ENCODE measurements around the gene RPS16. TPM values are rescaled to one million over a fixed set of nuclear protein-coding genes. Genes with fewer than 3 reads are reported as not detected.

Gene RPS16
- total and polyA plus RNA-seq, 2 of the 8 experiments (the other 6 are each of a cell fraction or from before 2014, with no cell fraction given), result 2,433 to 7,810 TPM

- Histone ChIP-seq H3K23ac (ENCODE audit: insufficient read length) (no peak overlapping the region), H3K79me2 (ENCODE audit: control insufficient read depth in 1 of 2, insufficient read depth in 2 of 2, low read length in 2 of 2) (peaks cover 6 to 33% of the 10 kb centered on the region in 2 experiments; a peak in 3 of 4 replicates), H3K18ac (ENCODE audit: extremely low read depth, low read length) (no peak overlapping the region), H3K9ac (replicated peaks in 1 of 4; ENCODE audit: extremely low read depth in 1 of 4, low read depth in 3 of 4, low read length in 3 of 4) (peak overlapping the region in 2 of 4 experiments; percentile 41 to 75; a peak in 2 of 7 replicates), H2BK12ac (ENCODE audit: low read depth, low read length) (0 out of 2 replicates have a peak overlapping the region, but pooled peaks have one; percentile 96), H2BK15ac (ENCODE audit: low read length) (no peak overlapping the region), H3K9me3 (ENCODE audit: insufficient read depth in 2 of 2, low read depth in 1 of 2, low read length in 1 of 2) (no peaks in the 10 kb centered on the region), H2BK20ac (ENCODE audit: low read length) (no peak overlapping the region), H3K27ac (ENCODE audit: low read depth, low read length) (peak overlapping the region; percentile 92; the same call in 1 of the 2 replicates), H3K4me2 (ENCODE audit: insufficient read depth in 1 of 2, low read depth in 2 of 2, low read length in 2 of 2) (peak overlapping the region; percentile 78 to 84), H3K4me3 (ENCODE audit: extremely low read depth in 1 of 4, insufficient read depth in 2 of 4, low read depth in 3 of 4, low read length in 4 of 4) (peak overlapping the region; percentile 64 to 97 (median 83); a peak in 5 of 8 replicates), H3K14ac (ENCODE audit: insufficient read length) (no peak overlapping the region), H2BK120ac (replicated peaks; ENCODE audit: low read depth, low read length) (no peak overlapping the region), H2AFZ (ENCODE audit: low read length) (no peak overlapping the region), H3K23me2 (ENCODE audit: low read depth, low read length) (peaks cover 24% of the 10 kb centered on the region), H2AK5ac (ENCODE audit: low read depth, low read length) (0 out of 2 replicates have a peak overlapping the region, but pooled peaks have one; percentile 1), H3K4ac (replicated peaks; ENCODE audit: insufficient read length, low read depth, low read length) (no peak overlapping the region), H3K27me3 (replicated peaks in 1 of 4; ENCODE audit: control insufficient read depth in 3 of 4, extremely low read depth in 1 of 4, insufficient read depth in 3 of 4, low read length in 3 of 4) (no peaks in the 10 kb centered on the region), H4K20me1 (replicated peaks in 1 of 2; ENCODE audit: control insufficient read depth in 1 of 2, insufficient read depth in 2 of 2, low read length in 2 of 2) (peaks cover 2 to 18% of the 10 kb centered on the region in 2 experiments), H4K5ac (ENCODE audit: insufficient read length, low read depth, low read length) (no peak overlapping the region), H4K8ac (ENCODE audit: extremely low read depth, insufficient read depth, low read length) (no peak overlapping the region), H3K4me1 (replicated peaks in 1 of 4; ENCODE audit: control insufficient read depth in 3 of 4, insufficient read depth in 4 of 4, low read length in 3 of 4) (peaks cover 10 to 46% (median 22%) of the 10 kb centered on the region in 4 experiments), H3K56ac (replicated peaks; ENCODE audit: insufficient read length, low read depth, low read length) (no peak overlapping the region), H3K36me3 (ENCODE audit: control insufficient read depth in 2 of 4, insufficient read depth in 4 of 4, low read length in 3 of 4) (peaks cover 0 to 6% (median 0%) of the 10 kb centered on the region in 4 experiments; a peak in 2 of 8 replicates), H3K79me1 (ENCODE audit: low read depth, low read length) (no peaks in the 10 kb centered on the region), H4K91ac (replicated peaks; ENCODE audit: insufficient read length, low read length) (no peak overlapping the region), H2BK5ac (ENCODE audit: low read depth, low read length) (peak overlapping the region; percentile 0; the same call in 1 of the 2 replicates)
- ChIA-PET POLR2A (ENCODE audit: partially characterized antibody) (interaction anchor here (0.7 to 25.7 kb wide), 6 partner anchors 10 to 90 kb away, joined by 3 to 1154 read pairs (median 13); partner anchors contain the start of genes MED29, PAF1, RPS16 and SUPT5H), CTCF (ENCODE audit: partially characterized antibody) (interaction anchor here (0.8 to 2.3 kb wide), 10 partner anchors 12 to 231 kb away, joined by 3 to 128 read pairs (median 6); partner anchors contain the start of genes MED29 and PAF1)
- no peak for TF ChIP-seq BCL11A (IDR thresholded peaks at IDR 0.05; ENCODE audit: low read depth in 2 of 2, low read length in 2 of 2)
- TF ChIP-seq POLR2A (IDR thresholded peaks at IDR 0.05; ENCODE audit: control extremely low read depth in 1 of 2, low read depth in 2 of 2, low read length in 2 of 2), result peak in 1 of 2 experiments; percentile 32; a peak in 1 of 3 replicates
- WGBS, 2 experiments (ENCODE audit: extremely low coverage in 1 of 2, insufficient coverage in 1 of 2, insufficient read length in 1 of 2, insufficient replicate concordance in 2 of 2, low coverage in 1 of 2, low lambda C conversion rate in 2 of 2, missing lambda C conversion rate in 1 of 2), result 88% methylated on average over 1 of the region's 1 CpG; no CpG with 5 or more reads in 1 of the 2 experiments
- DNase-seq (ENCODE audit: low read depth in 1 of 2, low spot score in 2 of 2) (peak in 1 of 2 experiments; percentile 32), FAIRE-seq (no peak)
Measured at GRCh38 chr19:39410831-39411080, 25.0 kb downstream of the RPS16 start.

Data from H1 (cell line).